MV-4-11 (cell line): ENCODE results near the gene DOCK2.

ENCODE experiments used
- DNase-seq: peaks from one replicate; lab custom pipeline; 2025; lab: John Stamatoyannopoulos, UW

The DOCK2 gene

GRCh38 chr5:169943026-169943425 is 306.0 kb downstream of the DOCK2 start:
- no peak for DNase-seq

GRCh38 chr5:169944115-169944514 is 307.0 kb downstream of the DOCK2 start:
- DNase-seq, result no peak

- peak; percentile 20 for DNase-seq
These were observed 308.0 kb downstream of the DOCK2 start for GRCh38 chr5:169944922-169945680.

GRCh38 chr5:169945831-169946261 is 308.8 kb downstream of the DOCK2 start:
- peak; percentile 38 for DNase-seq

GRCh38 chr5:169946743-169947295 is 309.7 kb downstream of the DOCK2 start:
- no peak for DNase-seq

- DNase-seq, result no peak
These were observed 313.3 kb downstream of the DOCK2 start for GRCh38 chr5:169950333-169950732.

- DNase-seq, result peak; percentile 93
These were observed 316.1 kb downstream of the DOCK2 start for GRCh38 chr5:169953196-169953595.

- DNase-seq, result no peak
These were observed 317.7 kb downstream of the DOCK2 start for GRCh38 chr5:169954786-169955185.

GRCh38 chr5:169956126-169956525 is 319.1 kb downstream of the DOCK2 start:
- no peak for DNase-seq

- peak; percentile 4 for DNase-seq
These were observed 319.7 kb downstream of the DOCK2 start for GRCh38 chr5:169956756-169957155.

GRCh38 chr5:169958278-169958677 is 321.2 kb downstream of the DOCK2 start:
- no peak for DNase-seq

GRCh38 chr5:169960659-169961058 is 323.6 kb downstream of the DOCK2 start:
- DNase-seq, result no peak

GRCh38 chr5:169964246-169964645 is 327.2 kb downstream of the DOCK2 start:
- DNase-seq, result no peak

GRCh38 chr5:169970339-169970738 is 333.3 kb downstream of the DOCK2 start:
- DNase-seq, result no peak

GRCh38 chr5:169970911-169971765 is 334.1 kb downstream of the DOCK2 start:
- no peak for DNase-seq

GRCh38 chr5:169971780-169972179 is 334.7 kb downstream of the DOCK2 start:
- DNase-seq, result no peak

- no peak for DNase-seq
These were observed 336.0 kb downstream of the DOCK2 start for GRCh38 chr5:169973056-169973455.

- no peak for DNase-seq
These were observed 337.2 kb downstream of the DOCK2 start for GRCh38 chr5:169974121-169974770.

GRCh38 chr5:169978714-169979113 is 341.6 kb downstream of the DOCK2 start:
- DNase-seq, result no peak

- no peak for DNase-seq
These were observed 342.8 kb downstream of the DOCK2 start for GRCh38 chr5:169979871-169980270.

GRCh38 chr5:169980418-169981053 is 343.5 kb downstream of the DOCK2 start, which contains the start of gene INSYN2B:
Gene INSYN2B, minus strand, starts transcription at chr5:169980495. Its CDS starts 96,597 bp downstream, at chr5:169883898.
- peak; percentile 44 for DNase-seq

- no peak for DNase-seq
These were observed 351.1 kb downstream of the DOCK2 start for GRCh38 chr5:169988206-169988605.
